Fibroblast of lung (primary cell): ENCODE data around the gene ELAVL2. TPM values are rescaled to one million over a fixed set of nuclear protein-coding genes. Genes with fewer than 3 reads are reported as not detected.

Experiments
- DNase-seq, 2 donors: peaks; one replicate each; pipeline versions ENCODE4 v3.0.0 to v3.0.0-alpha.2; 2010; ENCODE audit warnings: low read depth in 2 of 2
- H2AFZ ChIP-seq: 2 replicates; pipeline ENCODE4 v1.5.1; 2012; ENCODE audit warnings: low read length, control low read depth, inconsistent platforms
- H3K27ac ChIP-seq: 2 replicates; pipeline ENCODE4 v1.5.1; 2011; ENCODE audit warnings: low read length, control low read depth; ENCODE audit not compliant: insufficient read depth
- H3K27me3 ChIP-seq: 2 replicates; pipeline ENCODE4 v1.5.1; 2011; ENCODE audit warnings: mild to moderate bottlenecking, low read length; ENCODE audit not compliant: control insufficient read depth, insufficient read depth
- H3K36me3 ChIP-seq: 2 replicates; pipeline ENCODE4 v1.5.1; 2011; ENCODE audit warnings: low read length; ENCODE audit not compliant: control insufficient read depth, insufficient read depth
- H3K4me1 ChIP-seq: 2 replicates; pipeline ENCODE4 v1.5.1; 2011; ENCODE audit warnings: low read length; ENCODE audit not compliant: control insufficient read depth, insufficient read depth; ENCODE audit errors: extremely low read depth
- H3K4me2 ChIP-seq: 2 replicates; pipeline ENCODE4 v1.5.1; 2011; ENCODE audit warnings: low read length, control low read depth; ENCODE audit not compliant: insufficient read depth; ENCODE audit errors: extremely low read depth
- H3K4me3 ChIP-seq, 4 experiments: fragments of 200-600 bp in 1 of 4; sonication (generic) in 1 of 4; replicated peaks in 1 of 4; 2 replicates each; pipeline ENCODE4 v1.5.1; 2011 to 2016; ENCODE audit warnings: low read length in 4 of 4, low read depth in 3 of 4, mild to moderate bottlenecking in 3 of 4, control low read depth in 2 of 4, inconsistent platforms in 1 of 4, mixed read lengths in 1 of 4; ENCODE audit not compliant: insufficient read depth in 1 of 4; ENCODE audit errors: control extremely low read depth in 1 of 4
- H3K79me2 ChIP-seq: 2 replicates; pipeline ENCODE4 v1.5.1; 2012; ENCODE audit warnings: mild to moderate bottlenecking, low read length, inconsistent platforms; ENCODE audit not compliant: control insufficient read depth, insufficient read depth
- H3K9ac ChIP-seq: 2 replicates; pipeline ENCODE4 v1.5.1; 2011; ENCODE audit warnings: mild to moderate bottlenecking, low read length, control low read depth; ENCODE audit not compliant: insufficient read depth
- H3K9me3 ChIP-seq: 2 replicates; pipeline ENCODE4 v1.5.1; 2012; ENCODE audit warnings: low read depth, low read length; ENCODE audit not compliant: control insufficient read depth, insufficient read depth
- H4K20me1 ChIP-seq: 2 replicates; pipeline ENCODE4 v1.5.1; 2011; ENCODE audit warnings: low read length; ENCODE audit not compliant: control insufficient read depth, insufficient read depth; ENCODE audit errors: extremely low read depth
- CTCF ChIP-seq, 2 donors: IDR thresholded peaks in 1 of 2; conservative IDR thresholded peaks in 1 of 2; 1 replicate in 1 of 2; 2 replicates in 1 of 2; pipeline ENCODE4 v1.5.1; 2011 to 2012; ENCODE audit warnings: low read length in 2 of 2, control low read depth in 1 of 2, inconsistent platforms in 1 of 2, low read depth in 1 of 2, mild to moderate bottlenecking in 1 of 2
- EZH2 ChIP-seq: IDR thresholded peaks from 2 replicates; pipeline ENCODE4 v1.5.1; 2012; ENCODE audit warnings: low read length, control low read depth, mild to moderate bottlenecking; ENCODE audit errors: missing control alignments
- polyA plus RNA-seq, 2 donors: library from polyadenylated mRNA; depleted of rRNA in 1 of 2; stranded (reverse) in 1 of 2; unstranded in 1 of 2; fragments of >200 nt; gene quantifications; 2 replicates each; pipeline ENCODE4 v1.2.1, GENCODE V29; 2011 to 2012; ENCODE audit warnings: missing spikeins in 1 of 2
- total RNA-seq: library from RNA; depleted of rRNA; stranded (reverse); fragments of >200 nt; gene quantifications from 2 replicates; pipeline ENCODE4 v1.2.1, GENCODE V29; 2014

The ELAVL2 gene
- total and polyA plus RNA-seq, 2 donors (not counting 1 experiment from before 2014, with no cell fraction given): under 0.01 to 0.03 TPM

DNA sequence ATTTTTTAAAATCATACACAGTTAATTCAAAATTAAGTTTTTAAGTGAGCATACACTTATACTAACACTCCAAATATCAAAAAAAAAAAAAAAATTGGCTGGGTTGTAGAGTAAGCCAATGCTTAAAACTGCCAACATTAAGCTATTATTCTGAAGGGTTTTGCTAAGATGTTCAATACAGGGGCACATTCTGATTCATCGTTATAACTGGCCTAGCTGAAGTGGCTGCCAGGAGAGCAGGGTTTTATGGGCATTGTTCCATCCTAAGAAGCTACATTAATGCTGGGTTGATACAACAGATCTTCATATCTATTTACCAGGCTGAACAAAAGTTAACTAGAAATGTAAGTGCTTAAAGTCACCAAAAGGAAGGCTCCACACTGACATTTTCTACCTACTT, 13.4 kb downstream of the ELAVL2 start:
- Histone ChIP-seq H3K9ac (no peak overlapping the region), H3K9me3 (no peaks in the 10 kb centered on the region), H3K4me1 (no peaks in the 10 kb centered on the region), H2AFZ (no peak overlapping the region), H4K20me1 (no peaks in the 10 kb centered on the region), H3K36me3 (no peaks in the 10 kb centered on the region), H3K27me3 (no peaks in the 10 kb centered on the region), H3K79me2 (no peaks in the 10 kb centered on the region), H3K4me2 (no peak overlapping the region), H3K4me3 (no peak overlapping the region), H3K27ac (no peak overlapping the region)
- no peak for DNase-seq
- TF ChIP-seq CTCF (conservative IDR thresholded peaks at IDR 0.05 in 1 of 2, IDR thresholded peaks at IDR 0.05 in 1 of 2; ENCODE audit: low read depth in 1 of 2, low read length in 2 of 2) (no peak), EZH2 (no peak)

DNA sequence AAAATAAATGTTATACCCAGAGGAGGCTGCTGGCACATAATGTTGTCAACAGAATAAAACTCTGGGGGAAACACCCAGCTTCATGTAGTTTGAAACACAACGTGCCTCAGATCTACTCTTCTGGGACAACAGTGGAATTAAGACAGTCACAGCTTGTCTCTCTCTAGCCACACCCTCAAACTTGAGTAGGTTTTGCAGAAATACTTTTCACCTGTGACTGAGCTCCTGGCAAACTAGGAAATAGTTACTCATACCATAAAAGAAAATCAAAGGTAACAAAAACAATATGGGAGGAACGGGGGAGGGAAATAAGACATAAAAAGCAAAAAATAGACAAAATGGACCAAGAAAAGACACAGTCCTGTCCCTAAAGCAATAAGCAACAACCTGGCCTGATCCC, 14.4 kb downstream of the ELAVL2 start:
- H3K4me2 ChIP-seq: no peak overlapping the region
- H3K27me3 ChIP-seq: no peaks in the 10 kb centered on the region
- H2AFZ ChIP-seq: no peak overlapping the region
- no peaks in the 10 kb centered on the region for H3K4me1 ChIP-seq
- H4K20me1 ChIP-seq: no peaks in the 10 kb centered on the region
- no peak for TF ChIP-seq EZH2
- no peak for TF ChIP-seq CTCF (conservative IDR thresholded peaks at IDR 0.05 in 1 of 2, IDR thresholded peaks at IDR 0.05 in 1 of 2; ENCODE audit: low read depth in 1 of 2, low read length in 2 of 2)
- no peak overlapping the region for H3K9ac ChIP-seq
- H3K27ac ChIP-seq: no peak overlapping the region
- no peak for DNase-seq
- no peaks in the 10 kb centered on the region for H3K36me3 ChIP-seq
- H3K79me2 ChIP-seq: no peaks in the 10 kb centered on the region
- H3K9me3 ChIP-seq: no peaks in the 10 kb centered on the region
- H3K4me3 ChIP-seq: no peak overlapping the region

DNA sequence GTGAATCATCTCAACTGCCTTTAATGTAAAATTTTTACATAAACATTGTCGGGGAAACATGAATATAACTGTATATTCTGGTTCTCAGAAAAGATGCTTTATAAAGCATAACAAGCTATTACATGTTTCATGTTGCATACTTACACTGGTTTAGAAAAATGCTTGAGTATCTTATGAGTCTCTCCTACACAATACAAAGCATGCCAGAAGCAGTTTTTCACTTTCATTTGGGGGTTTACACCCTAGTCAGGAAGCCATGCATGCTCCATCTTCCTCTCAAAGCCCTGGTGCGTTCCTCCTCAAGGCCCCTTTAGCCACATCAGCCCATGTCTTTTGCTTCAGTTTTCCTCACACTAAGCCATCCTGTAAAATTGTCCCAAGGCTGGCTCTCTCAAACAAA, 22.8 kb downstream of the ELAVL2 start:
- H3K9me3 ChIP-seq: no peaks in the 10 kb centered on the region
- no peak for TF ChIP-seq EZH2
- no peak for TF ChIP-seq CTCF (conservative IDR thresholded peaks at IDR 0.05 in 1 of 2, IDR thresholded peaks at IDR 0.05 in 1 of 2; ENCODE audit: low read depth in 1 of 2, low read length in 2 of 2)

More for the DNA sequence above, 22.8 kb downstream of the ELAVL2 start:
- Histone ChIP-seq H3K36me3 (no peaks in the 10 kb centered on the region), H3K9ac (no peak overlapping the region), H3K4me3 (no peak overlapping the region), H2AFZ (no peak overlapping the region), H3K27me3 (no peaks in the 10 kb centered on the region), H3K79me2 (no peaks in the 10 kb centered on the region), H4K20me1 (no peaks in the 10 kb centered on the region), H3K4me1 (no peaks in the 10 kb centered on the region), H3K27ac (no peak overlapping the region), H3K4me2 (no peak overlapping the region)
- DNase-seq: no peak
